ENCODE data around the gene HOXB4. TPM values are rescaled to one million over a fixed set of nuclear protein-coding genes. Genes with fewer than 3 reads are reported as not detected.

The HOXB4 gene
- total and polyA plus RNA-seq, 12 donors, result 1.7 to 9.8 (median 3.4) TPM

DNA sequence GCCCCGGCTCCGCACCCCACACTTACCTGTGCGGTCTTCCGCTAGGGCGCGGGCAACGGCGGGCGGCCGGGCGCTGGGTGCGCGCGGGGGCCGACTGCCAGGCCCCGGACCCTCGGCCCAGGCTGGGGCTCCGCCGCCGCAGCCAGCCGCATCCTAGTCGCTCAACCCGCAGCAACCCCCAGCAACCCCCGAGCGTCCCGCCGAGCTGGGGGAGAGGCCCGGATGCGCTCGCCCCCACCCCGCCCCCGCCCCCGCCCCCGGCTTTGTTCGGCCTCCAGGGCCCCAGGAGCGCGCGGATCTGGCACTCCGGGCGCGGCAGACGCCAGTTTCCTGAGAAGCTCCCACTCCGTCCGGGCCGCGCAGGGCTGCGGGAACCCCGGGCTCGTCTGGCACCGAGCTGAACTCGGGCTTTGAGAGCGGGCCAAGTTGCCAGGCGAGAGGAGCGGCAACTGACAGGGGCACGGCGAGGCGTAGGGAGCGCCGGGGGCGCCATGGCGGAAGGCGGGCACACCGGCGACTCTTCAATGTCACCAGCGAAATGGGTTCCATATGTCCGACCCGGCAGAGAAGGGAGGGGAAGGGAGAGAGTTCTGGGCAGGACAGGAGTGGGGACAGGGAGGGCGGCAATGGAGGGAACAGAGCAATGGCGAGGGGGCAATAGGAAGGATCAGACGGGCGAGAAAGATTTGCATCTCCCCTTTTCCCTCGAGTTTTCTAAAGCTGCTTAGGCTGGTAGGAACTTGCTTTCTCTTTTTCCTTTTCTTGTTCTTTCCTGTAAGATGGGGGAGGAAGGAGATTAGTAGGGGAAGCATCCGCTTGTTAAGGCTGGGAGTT, 13.7 kb downstream of the HOXB4 start:
- Histone ChIP-seq H3K4me3 (peak overlapping the region in 2 of 4 donors; percentile 20 to 52), H3K27me3 (no peaks in the 10 kb centered on the region), H3K36me3 (replicated peaks in 1 of 2) (no peaks in the 10 kb centered on the region), H3K9me3 (replicated peaks in 1 of 3) (no peaks in the 10 kb centered on the region), H3K4me1 (replicated peaks in 1 of 2) (peaks cover 0 to 30% of the 10 kb centered on the region in 2 donors), H3K27ac (peak overlapping the region in 2 of 5 donors; percentile 44 to 74)
- TF ChIP-seq POLR2A (IDR thresholded peaks at IDR 0.05), result no peak
- no peak for TF ChIP-seq CTCF (IDR thresholded peaks at IDR 0.05)
- intact Hi-C loops (cut with DNase I), result no loop called here
- DNase-seq, result peak in 2 of 7 donors; percentile 36 to 50
- WGBS, 4 donors, result 31 to 40% (median 39%) methylated on average over 20 to 73 of the region's 73 CpGs

DNA sequence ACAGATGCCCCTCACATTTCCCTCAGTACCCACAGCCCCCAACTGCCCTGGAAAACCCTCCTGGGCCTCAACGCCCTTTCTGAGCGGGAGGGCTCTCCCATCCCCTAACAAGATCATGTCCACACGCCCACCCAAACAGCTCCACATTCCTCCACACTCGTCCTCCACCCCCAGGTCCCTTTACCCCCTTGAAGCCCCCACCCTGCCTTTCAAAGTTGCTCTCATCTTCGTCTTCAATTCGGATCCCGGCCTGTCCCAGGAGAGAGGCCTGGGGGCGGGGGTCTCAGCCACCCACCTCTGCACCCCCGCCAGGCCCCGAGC, 14.3 kb downstream of the HOXB4 start:
- no peak for DNase-seq
- 62 to 79% (median 72%) methylated on average over 7 to 10 of the region's 10 CpGs for WGBS, 4 donors

DNA sequence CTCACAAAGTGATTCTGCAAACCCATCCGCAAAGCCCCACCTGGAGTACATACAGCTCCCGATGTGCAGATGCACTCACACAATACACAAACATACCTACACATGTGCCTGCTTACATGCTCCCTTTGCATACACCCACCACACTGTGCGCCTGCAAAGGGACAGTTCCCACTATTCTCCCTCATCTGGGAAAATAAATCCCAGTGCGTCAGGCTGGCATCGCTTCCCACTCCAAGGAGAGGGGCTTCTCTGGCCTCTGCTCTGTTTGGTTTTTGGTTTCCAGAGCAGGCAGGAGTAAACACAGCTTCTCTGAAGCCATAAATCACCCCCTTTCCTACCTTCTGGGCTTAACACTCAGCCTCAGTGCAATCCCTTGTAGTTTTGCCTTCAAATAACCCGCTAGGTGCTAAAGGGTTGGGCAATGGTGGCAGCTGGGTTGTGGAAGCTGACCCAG, 14.7 kb downstream of the HOXB4 start:
- DNase-seq, result no peak
- peaks cover 0 to 30% of the 10 kb centered on the region in 2 donors for H3K4me1 ChIP-seq (replicated peaks in 1 of 2)
- peak overlapping the region in 1 of 4 donors; percentile 52 for H3K4me3 ChIP-seq
- no peak for TF ChIP-seq POLR2A (IDR thresholded peaks at IDR 0.05)
- no peak for TF ChIP-seq CTCF (IDR thresholded peaks at IDR 0.05)
- intact Hi-C loops (cut with DNase I), result no loop called here
- no peaks in the 10 kb centered on the region for H3K27me3 ChIP-seq
- H3K36me3 ChIP-seq (replicated peaks in 1 of 2), result no peaks in the 10 kb centered on the region
- peak overlapping the region in 1 of 5 donors; percentile 49 for H3K27ac ChIP-seq
- H3K9me3 ChIP-seq (replicated peaks in 1 of 3), result no peaks in the 10 kb centered on the region
- 88 to 92% (median 91%) methylated on average over 6 of the region's 6 CpGs for WGBS, 4 donors

More for the DNA sequence above, 14.3 kb downstream of the HOXB4 start:
- Histone ChIP-seq H3K27me3 (no peaks in the 10 kb centered on the region), H3K9me3 (replicated peaks in 1 of 3) (no peaks in the 10 kb centered on the region), H3K36me3 (replicated peaks in 1 of 2) (no peaks in the 10 kb centered on the region), H3K4me1 (replicated peaks in 1 of 2) (peaks cover 0 to 30% of the 10 kb centered on the region in 2 donors), H3K4me3 (peak overlapping the region in 1 of 4 donors; percentile 52), H3K27ac (peak overlapping the region in 2 of 5 donors; percentile 44 to 74)
- intact Hi-C loops (cut with DNase I), result no loop called here
- no peak for TF ChIP-seq POLR2A (IDR thresholded peaks at IDR 0.05)
- TF ChIP-seq CTCF (IDR thresholded peaks at IDR 0.05), result no peak

GRCh38 chr17:48562934-48563333, 15.2 kb downstream of the HOXB4 start:
- intact Hi-C loops (cut with DNase I), result no loop called here
- Histone ChIP-seq H3K36me3 (replicated peaks in 1 of 2) (no peaks in the 10 kb centered on the region), H3K27ac (no peak overlapping the region), H3K27me3 (no peaks in the 10 kb centered on the region), H3K4me3 (no peak overlapping the region), H3K9me3 (replicated peaks in 1 of 3) (no peaks in the 10 kb centered on the region), H3K4me1 (replicated peaks in 1 of 2) (peaks cover 0 to 27% of the 10 kb centered on the region in 2 donors)
- WGBS, 4 donors, result 76 to 82% (median 79%) methylated on average over 5 of the region's 5 CpGs
- no peak for DNase-seq
- TF ChIP-seq CTCF (IDR thresholded peaks at IDR 0.05) (no peak), POLR2A (IDR thresholded peaks at IDR 0.05) (no peak)

All from adrenal gland (tissue), 12 donors.